H1 (cell line): Measurements from ENCODE around the gene USP9Y. TPM values are rescaled to one million over a fixed set of nuclear protein-coding genes. Genes with fewer than 3 reads are reported as not detected.

ENCODE experiments used
- CTCF ChIA-PET: fragments of 300-600 bp; sonication (Branson Sonifier 250); formaldehyde crosslinking; loops from one replicate; lab custom pipeline; 2021; ENCODE audit not compliant: partially characterized antibody; lab: Charles Lee
- POLR2A ChIA-PET: fragments of 300-600 bp; sonication (Branson Sonifier 250); formaldehyde crosslinking; loops from one replicate; lab custom pipeline; 2021; ENCODE audit warnings: inconsistent platforms; ENCODE audit not compliant: partially characterized antibody; lab: Charles Lee
- DNase-seq, 2 experiments: peaks; one replicate each; pipeline versions ENCODE4 v3.0.0 to v3.0.0-alpha.2; 2010 to 2022; ENCODE audit warnings: low spot score in 2 of 2, low read depth in 1 of 2, mixed read lengths in 1 of 2
- FAIRE-seq: peaks from 2 replicates; lab custom pipeline; 2011; peaks lifted over from hg19 to GRCh38; lab: Jason Lieb, UNC
- H2AFZ ChIP-seq: 2 replicates; pipeline ENCODE4 v1.8.1; 2012; ENCODE audit warnings: low read length, inconsistent platforms
- H2AK5ac ChIP-seq: 2 replicates; pipeline ENCODE4 v1.6.1; 2013; ENCODE audit warnings: low read depth, low read length
- H2BK120ac ChIP-seq: replicated peaks from 2 replicates; pipeline ENCODE3; 2013; ENCODE audit warnings: low read depth, low read length, inconsistent platforms
- H2BK12ac ChIP-seq: 2 replicates; pipeline ENCODE4 v1.6.1; 2013; ENCODE audit warnings: low read depth, low read length
- H2BK15ac ChIP-seq: 2 replicates; pipeline ENCODE4 v1.6.1; 2013; ENCODE audit warnings: low read length
- H2BK20ac ChIP-seq: 2 replicates; pipeline ENCODE4 v1.6.1; 2013; ENCODE audit warnings: low read length
- H2BK5ac ChIP-seq: 2 replicates; pipeline ENCODE4 v1.6.1; 2013; ENCODE audit warnings: low read depth, low read length
- H3K14ac ChIP-seq: 2 replicates; pipeline ENCODE4 v1.6.1; 2013; ENCODE audit warnings: inconsistent platforms; ENCODE audit not compliant: insufficient read length
- H3K18ac ChIP-seq: 2 replicates; pipeline ENCODE4 v1.6.1; 2013; ENCODE audit warnings: low read length; ENCODE audit errors: extremely low read depth
- H3K23ac ChIP-seq: 2 replicates; pipeline ENCODE4 v1.6.1; 2013; ENCODE audit warnings: inconsistent platforms; ENCODE audit not compliant: insufficient read length
- H3K23me2 ChIP-seq: 2 replicates; pipeline ENCODE4 v1.6.1; 2013; ENCODE audit warnings: low read depth, low read length
- H3K27ac ChIP-seq: 2 replicates; pipeline ENCODE4 v1.6.1; 2011; ENCODE audit warnings: low read depth, low read length, inconsistent platforms
- H3K27me3 ChIP-seq, 4 experiments: replicated peaks in 1 of 4; 1 replicate in 1 of 4; 2 replicates in 3 of 4; pipeline versions ENCODE4 v1.6.1 to v1.8.1; 2011 to 2013; ENCODE audit warnings: low read length in 3 of 4, mild to moderate bottlenecking in 3 of 4, inconsistent platforms in 2 of 4, mixed read lengths in 2 of 4, moderate library complexity in 1 of 4; ENCODE audit not compliant: control insufficient read depth in 3 of 4, insufficient read depth in 3 of 4; ENCODE audit errors: extremely low read depth in 1 of 4
- H3K36me3 ChIP-seq, 4 experiments: 2 replicates each; pipeline versions ENCODE4 v1.6.1 to v1.8.1; 2011 to 2013; ENCODE audit warnings: mild to moderate bottlenecking in 4 of 4, low read length in 3 of 4, moderate library complexity in 2 of 4, control low read depth in 1 of 4, inconsistent platforms in 1 of 4; ENCODE audit not compliant: insufficient read depth in 4 of 4, control insufficient read depth in 2 of 4
- H3K4ac ChIP-seq: replicated peaks from 2 replicates; pipeline ENCODE3; 2013; ENCODE audit warnings: low read length, low read depth, mixed read lengths, inconsistent platforms; ENCODE audit not compliant: insufficient read length
- H3K4me1 ChIP-seq, 4 experiments: replicated peaks in 1 of 4; 1 replicate in 1 of 4; 2 replicates in 3 of 4; pipeline versions ENCODE4 v1.6.1 to v1.8.1; 2011 to 2013; ENCODE audit warnings: low read length in 3 of 4, inconsistent platforms in 2 of 4, mixed read lengths in 1 of 4; ENCODE audit not compliant: insufficient read depth in 4 of 4, control insufficient read depth in 3 of 4
- H3K4me2 ChIP-seq, 2 experiments: 2 replicates each; pipeline versions ENCODE4 v1.6.1 to v1.8.1; 2011 to 2013; ENCODE audit warnings: low read depth in 2 of 2, low read length in 2 of 2, control low read depth in 1 of 2, inconsistent platforms in 1 of 2, mild to moderate bottlenecking in 1 of 2; ENCODE audit not compliant: insufficient read depth in 1 of 2
- H3K4me3 ChIP-seq, 4 experiments: fragments of 200-600, 300-600 bp in 1 of 4; sonication (generic), shearing (Covaris generic), sonication (Bioruptor Twin) in 1 of 4; 2 replicates each; pipeline versions ENCODE4 v1.5.1 to v1.8.1; 2011 to 2016; ENCODE audit warnings: low read length in 4 of 4, low read depth in 3 of 4, control low read depth in 2 of 4, inconsistent platforms in 2 of 4, mild to moderate bottlenecking in 2 of 4, mixed read lengths in 1 of 4, moderate library complexity in 1 of 4; ENCODE audit not compliant: insufficient read depth in 2 of 4; ENCODE audit errors: extremely low read depth in 1 of 4
- H3K56ac ChIP-seq: replicated peaks from 2 replicates; pipeline ENCODE3; 2013; ENCODE audit warnings: low read depth, mild to moderate bottlenecking, mixed read lengths, low read length, inconsistent platforms; ENCODE audit not compliant: insufficient read length
- H3K79me1 ChIP-seq: 2 replicates; pipeline ENCODE4 v1.6.1; 2013; ENCODE audit warnings: low read depth, low read length, control low read depth
- H3K79me2 ChIP-seq, 2 experiments: 2 replicates each; pipeline versions ENCODE4 v1.6.1 to v1.8.1; 2012 to 2013; ENCODE audit warnings: low read length in 2 of 2, mild to moderate bottlenecking in 2 of 2, inconsistent platforms in 1 of 2; ENCODE audit not compliant: insufficient read depth in 2 of 2, control insufficient read depth in 1 of 2
- H3K9ac ChIP-seq, 4 experiments: replicated peaks in 1 of 4; 1 replicate in 1 of 4; 2 replicates in 3 of 4; pipeline versions ENCODE4 v1.6.1 to v1.8.1; 2011 to 2013; ENCODE audit warnings: low read depth in 3 of 4, low read length in 3 of 4, control low read depth in 2 of 4, mild to moderate bottlenecking in 2 of 4, moderate library complexity in 2 of 4, inconsistent platforms in 1 of 4; ENCODE audit errors: extremely low read depth in 1 of 4
- H3K9me3 ChIP-seq, 2 experiments: 2 replicates each; pipeline versions ENCODE4 v1.6.1 to v1.8.1; 2012 to 2013; ENCODE audit warnings: mild to moderate bottlenecking in 2 of 2, moderate library complexity in 2 of 2, control low read depth in 1 of 2, inconsistent platforms in 1 of 2, low read depth in 1 of 2, low read length in 1 of 2, mixed read lengths in 1 of 2; ENCODE audit not compliant: insufficient read depth in 2 of 2
- H4K20me1 ChIP-seq, 2 experiments: replicated peaks in 1 of 2; 2 replicates each; pipeline versions ENCODE3 to v1.8.1; 2011 to 2013; ENCODE audit warnings: inconsistent platforms in 2 of 2, low read length in 2 of 2, mild to moderate bottlenecking in 1 of 2; ENCODE audit not compliant: insufficient read depth in 2 of 2, control insufficient read depth in 1 of 2
- H4K5ac ChIP-seq: 2 replicates; pipeline ENCODE4 v1.6.1; 2013; ENCODE audit warnings: low read length, low read depth, mixed read lengths, inconsistent platforms; ENCODE audit not compliant: insufficient read length
- H4K8ac ChIP-seq: 2 replicates; pipeline ENCODE4 v1.8.0; 2013; ENCODE audit warnings: mild to moderate bottlenecking, moderate library complexity, low read length, inconsistent platforms; ENCODE audit not compliant: insufficient read depth; ENCODE audit errors: extremely low read depth
- H4K91ac ChIP-seq: replicated peaks from 2 replicates; pipeline ENCODE3; 2013; ENCODE audit warnings: low read length, mixed read lengths, inconsistent platforms; ENCODE audit not compliant: insufficient read length
- BRCA1 ChIP-seq: IDR thresholded peaks from 2 replicates; pipeline ENCODE4 v1.6.1; 2012; ENCODE audit warnings: low read depth, low read length, improper control_type of control experiment
- CHD2 ChIP-seq: IDR thresholded peaks from 2 replicates; pipeline ENCODE4 v1.6.1; 2012; ENCODE audit warnings: low read length, improper control_type of control experiment
- EP300 ChIP-seq, 2 experiments: IDR thresholded peaks; 1 replicate in 1 of 2; 2 replicates in 1 of 2; pipeline ENCODE4 v1.6.1; 2011 to 2012; ENCODE audit warnings: low read depth in 2 of 2, low read length in 2 of 2, mild to moderate bottlenecking in 2 of 2, borderline replicate concordance in 1 of 2, inconsistent platforms in 1 of 2, moderate library complexity in 1 of 2
- FOSL1 ChIP-seq: IDR thresholded peaks from 2 replicates; pipeline ENCODE4 v1.6.1; 2011; ENCODE audit warnings: mild to moderate bottlenecking, low read depth, low read length, moderate library complexity; ENCODE audit not compliant: insufficient read depth
- POLR2A ChIP-seq, 2 experiments: IDR thresholded peaks; 1 replicate in 1 of 2; 2 replicates in 1 of 2; pipeline ENCODE4 v1.6.1; 2011; ENCODE audit warnings: low read depth in 2 of 2, low read length in 2 of 2, mild to moderate bottlenecking in 2 of 2; ENCODE audit errors: control extremely low read depth in 1 of 2
- POLR2AphosphoS5 ChIP-seq: IDR thresholded peaks from 2 replicates; pipeline ENCODE4 v1.6.1; 2011; ENCODE audit warnings: low read depth, low read length
- SIN3A ChIP-seq, 2 experiments: IDR thresholded peaks in 1 of 2; conservative IDR thresholded peaks in 1 of 2; 2 replicates each; pipeline ENCODE4 v1.6.1; 2011 to 2012; ENCODE audit warnings: low read length in 2 of 2, improper control_type of control experiment in 1 of 2, low read depth in 1 of 2, mild to moderate bottlenecking in 1 of 2
- TAF1 ChIP-seq: IDR thresholded peaks from 2 replicates; pipeline ENCODE4 v1.6.1; 2011; ENCODE audit warnings: mild to moderate bottlenecking, low read depth, low read length
- TBP ChIP-seq: IDR thresholded peaks from 2 replicates; pipeline ENCODE4 v1.6.1; 2011; ENCODE audit warnings: low read depth, low read length, improper control_type of control experiment
- YY1 ChIP-seq: IDR thresholded peaks from 2 replicates; pipeline ENCODE4 v1.6.1; 2011; ENCODE audit warnings: low read depth, mild to moderate bottlenecking, low read length
- WGBS, 2 experiments: shearing (Covaris generic) in 1 of 2; methylation state at CpG; one replicate each; pipeline versions ENCODE4 v1.1.6 to v1.1.7; 2013 to 2015; ENCODE audit warnings: low lambda C conversion rate in 2 of 2, mixed read lengths in 2 of 2, inconsistent platforms in 1 of 2, low coverage in 1 of 2, missing lambda C conversion rate in 1 of 2; ENCODE audit not compliant: insufficient replicate concordance in 2 of 2, insufficient coverage in 1 of 2, insufficient read length in 1 of 2; ENCODE audit errors: extremely low coverage in 1 of 2, missing lambda C conversion rate in 1 of 2; 5-methylcytosine and 5-hydroxymethylcytosine counted together
- polyA plus RNA-seq, 7 experiments: library from polyadenylated mRNA; depleted of rRNA in 3 of 7; stranded (reverse) in 5 of 7; unstranded in 2 of 7; fragments of >200 nt in 5 of 7; fragments of 200-250 nt in 2 of 7; gene quantifications; 1 replicate in 5 of 7; 2 replicates in 1 of 7; 4 replicates in 1 of 7; pipeline versions ENCODE4 v1.2.1 to v1.2.3, GENCODE V29; 2011 to 2013; ENCODE audit warnings: missing spikeins in 2 of 7, mixed read lengths in 2 of 7
- total RNA-seq: library from RNA; stranded (reverse); fragmentation: NEBNext Ultra II Directional; extraction: Animal tissue kit (Norgen Biotek cat#: 25700); gene quantifications from 2 replicates; pipeline ENCODE4 v1.2.1, GENCODE V29; 2021

Gene USP9Y
- total and polyA plus RNA-seq, 2 of the 8 experiments (the other 6 are each of a cell fraction or from before 2014, with no cell fraction given): 28.3 to 34.1 TPM

GRCh38 chrY:12904618-12905516, 203.8 kb downstream of the USP9Y start, which contains the start of gene DDX3Y:
DDX3Y (plus strand) TSS chrY:12904868; CDS start chrY:12904937, 69 bp downstream.
- Histone ChIP-seq H4K5ac (peak within 1 kb of the TSS; percentile 60), H3K4ac (peak within 1 kb of the TSS; percentile 12), H4K91ac (peak within 1 kb of the TSS; percentile 81), H4K8ac (peak within 1 kb of the TSS; percentile 35; the same call in 1 of the 2 replicates), H3K4me1 (no peaks in the 10 kb centered on the region; a peak in 1 of 7 replicates), H3K56ac (peak within 1 kb of the TSS; percentile 51), H4K20me1 (peaks cover under 1 to 5% of the 10 kb centered on the region in 2 experiments), H3K23ac (no peak within 1 kb of the TSS), H3K9me3 (no peaks in the 10 kb centered on the region), H3K27ac (peak within 1 kb of the TSS; percentile 92), H2BK5ac (peak within 1 kb of the TSS; percentile 76), H3K9ac (peak within 1 kb of the TSS; percentile 93 to 99 (median 95)), H3K79me2 (peaks cover 32 to 53% of the 10 kb centered on the region in 2 experiments), H2AK5ac (peak within 1 kb of the TSS; percentile 75; the same call in 1 of the 2 replicates), H3K79me1 (no peaks in the 10 kb centered on the region), H3K23me2 (no peaks in the 10 kb centered on the region; the same call in 1 of the 2 replicates), H2BK120ac (no peak within 1 kb of the TSS), H3K4me3 (peak within 1 kb of the TSS; percentile 89 to 100 (median 91)), H3K27me3 (no peaks in the 10 kb centered on the region), H3K18ac (peak within 1 kb of the TSS; percentile 95; the same call in 1 of the 2 replicates), H3K4me2 (peak within 1 kb of the TSS; percentile 62 to 94), H2BK20ac (no peak within 1 kb of the TSS), H2BK15ac (no peak within 1 kb of the TSS), H2BK12ac (no peak within 1 kb of the TSS), H3K36me3 (peaks cover 0 to 3% (median 0%) of the 10 kb centered on the region in 4 experiments; a peak in 1 of 8 replicates), H2AFZ (peak within 1 kb of the TSS; percentile 90; the same call in 1 of the 2 replicates), H3K14ac (no peak within 1 kb of the TSS)
- DNase-seq (peak; percentile 74 to 79), FAIRE-seq (peak; percentile 96)
- TF ChIP-seq EP300 (IDR thresholded peaks at IDR 0.05; ENCODE audit: borderline replicate concordance in 1 of 2, low read depth in 2 of 2, low read length in 2 of 2) (no peak), FOSL1 (no peak), BRCA1 (peak; percentile 70), POLR2A (IDR thresholded peaks at IDR 0.05; ENCODE audit: control extremely low read depth in 1 of 2, low read depth in 2 of 2, low read length in 2 of 2) (peak in 1 of 2 experiments; percentile 91; a peak in 2 of 3 replicates), CHD2 (peak; percentile 88), TBP (peak; percentile 85), POLR2AphosphoS5 (peak; percentile 89), SIN3A (conservative IDR thresholded peaks at IDR 0.05 in 1 of 2, IDR thresholded peaks at IDR 0.05 in 1 of 2; ENCODE audit: low read depth in 1 of 2, low read length in 2 of 2) (0 out of 4 replicates have a peak, but pooled peaks of 1 of the 2 experiments have one; percentile 20), TAF1 (peak; percentile 86), YY1 (peak; percentile 74; the same call in 1 of the 2 replicates)
- ChIA-PET POLR2A (interaction anchor here (0.7 kb wide), 2 partner anchors 66 to 406 kb away, joined by 3 read pairs; no protein-coding TSS in a partner anchor), CTCF (interaction anchor here (0.8 kb wide), 1 partner anchor 117 kb away, joined by 3 read pairs; no protein-coding TSS in a partner anchor)
- WGBS, 2 experiments: 2% methylated on average over 33 of the region's 54 CpGs; no CpG with 5 or more reads in 1 of the 2 experiments
